Brain microvascular endothelial cell (primary cell): ENCODE results near the gene SECISBP2.
A peak's percentile ranks its signal among the peaks of the same experiment; 100 is the strongest.

Source experiments
- DNase-seq: peaks from one replicate; pipeline ENCODE4 v3.0.0-alpha.2; 2020
- H3K27ac ChIP-seq: fragments of 250-450 bp; sonication (Bioruptor Pico); 2 replicates; pipeline ENCODE4 v1.5.1; 2020; ENCODE audit warnings: mild to moderate bottlenecking, moderate library complexity
- H3K27me3 ChIP-seq: fragments of 250-450 bp; sonication (Bioruptor Pico); replicated peaks from 2 replicates; pipeline ENCODE4 v1.5.1; 2020; ENCODE audit warnings: mild to moderate bottlenecking
- H3K36me3 ChIP-seq: fragments of 250-450 bp; sonication (Bioruptor Pico); replicated peaks from 2 replicates; pipeline ENCODE4 v1.5.1; 2020; ENCODE audit warnings: mild to moderate bottlenecking
- H3K4me3 ChIP-seq: 2 replicates; pipeline ENCODE4 v1.5.1; 2011; ENCODE audit warnings: low read depth, mild to moderate bottlenecking, control low read depth, low read length, moderate library complexity
- CTCF ChIP-seq: IDR thresholded peaks from 2 replicates; pipeline ENCODE4 v1.5.1; 2011; ENCODE audit warnings: low read depth, mild to moderate bottlenecking, moderate library complexity, low read length, control low read depth, inconsistent platforms; ENCODE audit errors: missing control alignments
- in situ Hi-C: cut with HindIII; loops from 2 replicates; pipeline ENCODE4 v1.10.0; 2017; ENCODE audit warnings: low sequenced_read_pairs, low pct_ligation_motif_present

SECISBP2 gene

GRCh38 chr9:89380437-89381307 is 62.4 kb downstream of the SECISBP2 start:
- no peak for TF ChIP-seq CTCF
- Histone ChIP-seq H3K4me3 (no peak overlapping the region), H3K27ac (no peak overlapping the region), H3K36me3 (no peaks in the 10 kb centered on the region), H3K27me3 (no peaks in the 10 kb centered on the region)
- peak; percentile 1 for DNase-seq
- in situ Hi-C loops = no loop called here

GRCh38 chr9:89381308-89381609 is 63.0 kb downstream of the SECISBP2 start:
- no peak for TF ChIP-seq CTCF
- in situ Hi-C loops = no loop called here
- H3K27ac ChIP-seq = no peak overlapping the region
- no peak for DNase-seq
- H3K36me3 ChIP-seq = no peaks in the 10 kb centered on the region
- H3K27me3 ChIP-seq = no peaks in the 10 kb centered on the region
- H3K4me3 ChIP-seq = no peak overlapping the region

- in situ Hi-C loops = no loop called here
- Histone ChIP-seq H3K27ac (no peak overlapping the region), H3K27me3 (no peaks in the 10 kb centered on the region), H3K4me3 (no peak overlapping the region), H3K36me3 (no peaks in the 10 kb centered on the region)
- TF ChIP-seq CTCF = no peak
- no peak for DNase-seq
These were observed 64.0 kb downstream of the SECISBP2 start for GRCh38 chr9:89382026-89382986.

- Histone ChIP-seq H3K4me3 (no peak overlapping the region), H3K27me3 (no peaks in the 10 kb centered on the region), H3K27ac (no peak overlapping the region), H3K36me3 (no peaks in the 10 kb centered on the region)
- in situ Hi-C loops = no loop called here
- TF ChIP-seq CTCF = peak; percentile 4
- no peak for DNase-seq
These were observed 64.9 kb downstream of the SECISBP2 start for GRCh38 chr9:89383030-89383720.

GRCh38 chr9:89383721-89384300 is 65.5 kb downstream of the SECISBP2 start:
- no peak for TF ChIP-seq CTCF
- in situ Hi-C loops = no loop called here

More at GRCh38 chr9:89383721-89384300, 65.5 kb downstream of the SECISBP2 start:
- H3K27me3 ChIP-seq = no peaks in the 10 kb centered on the region
- DNase-seq = no peak
- no peak overlapping the region for H3K27ac ChIP-seq
- H3K4me3 ChIP-seq = no peak overlapping the region
- H3K36me3 ChIP-seq = no peaks in the 10 kb centered on the region
